Testis (tissue), 2 donors: ENCODE results near the gene ATP2B3.

Source experiments
- CTCF ChIP-seq, 3 experiments: fragments of 450-650 bp in 2 of 3; fragments of 200-600 bp in 1 of 3; sonication (generic) in 1 of 3; IDR thresholded peaks; one replicate each; pipeline ENCODE4 v1.5.1; 2016 to 2019; ENCODE audit warnings: antibody characterized with exemption in 3 of 3, mild to moderate bottlenecking in 2 of 3, moderate library complexity in 1 of 3
- POLR2A ChIP-seq: fragments of 450-650 bp; IDR thresholded peaks from one replicate; pipeline ENCODE4 v1.6.1; 2017; ENCODE audit warnings: antibody characterized with exemption, mild to moderate bottlenecking, moderate library complexity

GRCh38 chrX:153603131-153603656 is 85.8 kb downstream of the ATP2B3 start:
- no peak for TF ChIP-seq CTCF (IDR thresholded peaks at IDR 0.05)
- TF ChIP-seq POLR2A, result no peak
